ENCODE measurements around the gene PFN2.

DNA sequence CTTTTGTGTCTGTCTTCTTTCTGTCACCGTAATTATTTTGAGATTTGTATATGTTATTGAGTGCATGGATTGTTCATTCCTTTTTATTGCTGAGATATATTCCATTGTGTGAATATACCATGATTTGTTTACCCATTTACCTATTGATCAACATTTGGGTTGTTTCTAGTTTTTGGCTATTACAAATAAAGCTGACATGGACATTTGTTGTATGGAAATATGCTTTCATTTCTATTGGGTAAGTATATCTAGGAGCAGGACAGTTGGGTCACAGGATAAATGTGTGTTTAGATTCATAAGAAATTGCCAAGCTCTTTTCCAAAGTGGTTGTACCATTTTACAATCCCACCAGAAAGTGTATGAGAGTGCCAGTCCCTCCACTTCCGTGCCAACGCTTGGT is 51.2 kb downstream of the PFN2 start:
- TF ChIP-seq, protein P1, sequence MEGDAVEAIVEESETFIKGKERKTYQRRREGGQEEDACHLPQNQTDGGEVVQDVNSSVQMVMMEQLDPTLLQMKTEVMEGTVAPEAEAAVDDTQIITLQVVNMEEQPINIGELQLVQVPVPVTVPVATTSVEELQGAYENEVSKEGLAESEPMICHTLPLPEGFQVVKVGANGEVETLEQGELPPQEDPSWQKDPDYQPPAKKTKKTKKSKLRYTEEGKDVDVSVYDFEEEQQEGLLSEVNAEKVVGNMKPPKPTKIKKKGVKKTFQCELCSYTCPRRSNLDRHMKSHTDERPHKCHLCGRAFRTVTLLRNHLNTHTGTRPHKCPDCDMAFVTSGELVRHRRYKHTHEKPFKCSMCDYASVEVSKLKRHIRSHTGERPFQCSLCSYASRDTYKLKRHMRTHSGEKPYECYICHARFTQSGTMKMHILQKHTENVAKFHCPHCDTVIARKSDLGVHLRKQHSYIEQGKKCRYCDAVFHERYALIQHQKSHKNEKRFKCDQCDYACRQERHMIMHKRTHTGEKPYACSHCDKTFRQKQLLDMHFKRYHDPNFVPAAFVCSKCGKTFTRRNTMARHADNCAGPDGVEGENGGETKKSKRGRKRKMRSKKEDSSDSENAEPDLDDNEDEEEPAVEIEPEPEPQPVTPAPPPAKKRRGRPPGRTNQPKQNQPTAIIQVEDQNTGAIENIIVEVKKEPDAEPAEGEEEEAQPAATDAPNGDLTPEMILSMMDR (conservative IDR thresholded peaks at IDR 0.05) = no peak
- TF ChIP-seq ZFX (IDR thresholded peaks at IDR 0.05) = no peak

All from C4-2B (cell line).